ENCODE data around the gene CLEC10A. TPM values are rescaled to one million over a fixed set of nuclear protein-coding genes. Genes with fewer than 3 reads are reported as not detected.
"Not testable (repeated sequence)": the region's sequence is repeated elsewhere in the genome, so short reads cannot be mapped to it uniquely, and the experiment has no call there.

Gene CLEC10A
- polyA plus RNA-seq, 1 donor from 2014 or later = not detected

- Mint-ChIP-seq H3K4me1 (peaks cover 0 to 13% (median 7%) of the 10 kb centered on the region in 3 donors), H3K9me3 (peaks cover 0 to 6% (median 0%) of the 10 kb centered on the region in 3 donors), H3K36me3 (peaks cover 2% of the 10 kb centered on the region), H3K27ac (no peak overlapping the region), H3K27me3 (peaks cover 8% of the 10 kb centered on the region), H3K4me3 (no peak overlapping the region)
Observed at GRCh38 chr17:7112510-7113108, 32.6 kb upstream of the CLEC10A start.

GRCh38 chr17:7111784-7112509 lies 31.9 kb upstream of the CLEC10A start:
- H3K36me3 Mint-ChIP-seq = peaks cover 2% of the 10 kb centered on the region
- H3K27me3 Mint-ChIP-seq = peaks cover 11% of the 10 kb centered on the region
- H3K4me1 Mint-ChIP-seq = peaks cover 0 to 13% (median 10%) of the 10 kb centered on the region in 3 donors
- no peak overlapping the region for H3K27ac Mint-ChIP-seq
- no peak overlapping the region for H3K4me3 Mint-ChIP-seq
- H3K9me3 Mint-ChIP-seq = peaks cover 0 to 6% (median 0%) of the 10 kb centered on the region in 3 donors

GRCh38 chr17:7110617-7111306 lies 30.7 kb upstream of the CLEC10A start:
- no peak overlapping the region for H3K27ac Mint-ChIP-seq
- peaks cover 2% of the 10 kb centered on the region for H3K36me3 Mint-ChIP-seq
- peaks cover 11% of the 10 kb centered on the region for H3K27me3 Mint-ChIP-seq
- no peak overlapping the region for H3K4me3 Mint-ChIP-seq
- H3K4me1 Mint-ChIP-seq = peaks cover 0 to 13% (median 10%) of the 10 kb centered on the region in 3 donors
- peaks cover 0 to 6% (median 0%) of the 10 kb centered on the region in 3 donors for H3K9me3 Mint-ChIP-seq

GRCh38 chr17:7109461-7110322 lies 29.6 kb upstream of the CLEC10A start:
- H3K4me3 Mint-ChIP-seq = peak overlapping the region in 2 of 4 donors; percentile 1 to 75
- peaks cover 0 to 12% (median 10%) of the 10 kb centered on the region in 3 donors for H3K4me1 Mint-ChIP-seq
- H3K36me3 Mint-ChIP-seq = peaks cover 2% of the 10 kb centered on the region

GRCh38 chr17:7108981-7109380 lies 28.9 kb upstream of the CLEC10A start:
- Mint-ChIP-seq H3K4me1 (peaks cover 0 to 12% (median 10%) of the 10 kb centered on the region in 3 donors), H3K27ac (no peak overlapping the region)

More at GRCh38 chr17:7109461-7110322, 29.6 kb upstream of the CLEC10A start:
- Mint-ChIP-seq H3K27me3 (peaks cover 11% of the 10 kb centered on the region), H3K27ac (no peak overlapping the region), H3K9me3 (peaks cover 0 to 6% (median 0%) of the 10 kb centered on the region in 3 donors)

GRCh38 chr17:7108560-7108925 lies 28.5 kb upstream of the CLEC10A start:
- peaks cover 11% of the 10 kb centered on the region for H3K27me3 Mint-ChIP-seq
- peaks cover 2% of the 10 kb centered on the region for H3K36me3 Mint-ChIP-seq
- peaks cover 0 to 12% (median 10%) of the 10 kb centered on the region in 3 donors for H3K4me1 Mint-ChIP-seq
- no peak overlapping the region for H3K27ac Mint-ChIP-seq
- H3K9me3 Mint-ChIP-seq = peaks cover 0 to 6% (median 0%) of the 10 kb centered on the region in 3 donors
- no peak overlapping the region for H3K4me3 Mint-ChIP-seq

More at GRCh38 chr17:7108981-7109380, 28.9 kb upstream of the CLEC10A start:
- Mint-ChIP-seq H3K4me3 (no peak overlapping the region), H3K27me3 (peaks cover 11% of the 10 kb centered on the region), H3K36me3 (peaks cover 2% of the 10 kb centered on the region), H3K9me3 (peaks cover 0 to 6% (median 0%) of the 10 kb centered on the region in 3 donors)

- Mint-ChIP-seq H3K9me3 (peaks cover 0 to 6% (median 0%) of the 10 kb centered on the region in 3 donors), H3K4me1 (peaks cover 0 to 15% (median 12%) of the 10 kb centered on the region in 3 donors), H3K4me3 (no peak overlapping the region), H3K27me3 (peaks cover 13% of the 10 kb centered on the region), H3K36me3 (peaks cover 2% of the 10 kb centered on the region), H3K27ac (no peak overlapping the region)
Observed at GRCh38 chr17:7107795-7108559, 27.9 kb upstream of the CLEC10A start.

- Mint-ChIP-seq H3K9me3 (peaks cover 0 to 6% (median 0%) of the 10 kb centered on the region in 3 donors), H3K36me3 (peaks cover 2% of the 10 kb centered on the region), H3K27me3 (peaks cover 16% of the 10 kb centered on the region), H3K4me1 (peaks cover 0 to 15% (median 12%) of the 10 kb centered on the region in 3 donors), H3K27ac (no peak overlapping the region), H3K4me3 (no peak overlapping the region)
Observed at GRCh38 chr17:7107012-7107754, 27.1 kb upstream of the CLEC10A start.

GRCh38 chr17:7102421-7102820 lies 22.4 kb upstream of the CLEC10A start:
- peaks cover 0 to 8% (median 3%) of the 10 kb centered on the region in 3 donors for H3K4me1 Mint-ChIP-seq
- H3K36me3 Mint-ChIP-seq = no peaks in the 10 kb centered on the region
- H3K27ac Mint-ChIP-seq = no peak overlapping the region
- H3K27me3 Mint-ChIP-seq = peaks cover 13% of the 10 kb centered on the region
- H3K9me3 Mint-ChIP-seq = no peaks in the 10 kb centered on the region
- no peak overlapping the region for H3K4me3 Mint-ChIP-seq

- peaks cover 12% of the 10 kb centered on the region for H3K27me3 Mint-ChIP-seq
- H3K27ac Mint-ChIP-seq = no peak overlapping the region
- H3K9me3 Mint-ChIP-seq = no peaks in the 10 kb centered on the region
- H3K4me3 Mint-ChIP-seq = peak overlapping the region in 1 of 4 donors; percentile 46
- peaks cover 2 to 7% (median 3%) of the 10 kb centered on the region in 3 donors for H3K4me1 Mint-ChIP-seq
- no peaks in the 10 kb centered on the region for H3K36me3 Mint-ChIP-seq
Observed at GRCh38 chr17:7101531-7101930, 21.5 kb upstream of the CLEC10A start.

- not testable (repeated sequence) for H3K9me3 Mint-ChIP-seq, H3K36me3 Mint-ChIP-seq, H3K27ac Mint-ChIP-seq, H3K4me3 Mint-ChIP-seq
- Mint-ChIP-seq H3K27me3 (peaks cover 12% of the 10 kb centered on the region), H3K4me1 (peaks cover 8 to 14% (median 9%) of the 10 kb centered on the region in 3 donors)
Observed at GRCh38 chr17:7100641-7101379, 20.8 kb upstream of the CLEC10A start.

- H3K4me1 Mint-ChIP-seq = peaks cover 23 to 33% (median 26%) of the 10 kb centered on the region in 3 donors
- H3K36me3 Mint-ChIP-seq = no peaks in the 10 kb centered on the region
- no peak overlapping the region for H3K27ac Mint-ChIP-seq
- no peak overlapping the region for H3K4me3 Mint-ChIP-seq
- H3K9me3 Mint-ChIP-seq = no peaks in the 10 kb centered on the region
- H3K27me3 Mint-ChIP-seq = peaks cover 14% of the 10 kb centered on the region
Observed at GRCh38 chr17:7098802-7099459, 18.9 kb upstream of the CLEC10A start.

Measured in IgD-negative memory B cell (primary cell).